Esophagus squamous epithelium (tissue), 5 donors: ENCODE data around the gene TFB1M. TPM values are rescaled to one million over a fixed set of nuclear protein-coding genes. Genes with fewer than 3 reads are reported as not detected.
"Not testable (repeated sequence)": the region's sequence is repeated elsewhere in the genome, so short reads cannot be mapped to it uniquely, and the experiment has no call there.

ENCODE experiments used
- DNase-seq: peaks from one replicate; lab custom pipeline; 2025; lab: John Stamatoyannopoulos, UW
- H3K27ac ChIP-seq, 4 donors: fragments of 200-600 bp; sonication (generic); one replicate each; pipeline ENCODE4 v1.5.1; 2016 to 2019; ENCODE audit warnings: mild to moderate bottlenecking in 1 of 4
- H3K27me3 ChIP-seq, 4 donors: fragments of 200-600 bp; sonication (generic); 1 replicate in 3 of 4; 2 replicates in 1 of 4; pipeline versions ENCODE4 v1.5.1 to v1.6.0; 2017 to 2021; ENCODE audit warnings: antibody characterized with exemption in 1 of 4
- H3K36me3 ChIP-seq, 3 donors: fragments of 200-600 bp; sonication (generic); one replicate each; pipeline ENCODE4 v1.5.1; 2016 to 2019
- H3K4me1 ChIP-seq, 3 donors: fragments of 200-600 bp; sonication (generic); one replicate each; pipeline ENCODE4 v1.5.1; 2017 to 2019
- H3K4me3 ChIP-seq, 4 donors: fragments of 200-600 bp; sonication (generic); 1 replicate in 3 of 4; 2 replicates in 1 of 4; pipeline ENCODE4 v1.5.1; 2016 to 2019; ENCODE audit warnings: mild to moderate bottlenecking in 2 of 4, moderate library complexity in 1 of 4
- H3K9me3 ChIP-seq, 3 donors: fragments of 200-600 bp; sonication (generic); one replicate each; pipeline ENCODE4 v1.5.1; 2016 to 2019
- CTCF ChIP-seq, 6 experiments: fragments of 450-650 bp in 4 of 6; fragments of 200-600 bp in 2 of 6; sonication (generic) in 2 of 6; IDR thresholded peaks; one replicate each; pipeline ENCODE4 v1.5.1; 2016 to 2019; ENCODE audit warnings: antibody characterized with exemption in 6 of 6, mild to moderate bottlenecking in 4 of 6, moderate library complexity in 4 of 6
- POLR2A ChIP-seq, 4 donors: fragments of 450-650 bp; IDR thresholded peaks; one replicate each; pipeline ENCODE4 v1.6.1; 2017; ENCODE audit warnings: antibody characterized with exemption in 4 of 4, mild to moderate bottlenecking in 4 of 4, moderate library complexity in 3 of 4
- WGBS, 2 donors: methylation state at CpG; one replicate each; pipeline ENCODE4 v1.1.5; 2018; 5-methylcytosine and 5-hydroxymethylcytosine counted together
- intact Hi-C: fragments of 100-400 bp; cut with DNase I; formaldehyde crosslinking; loops from one replicate; pipeline ENCODE4 v1.15.0; 2022
- total RNA-seq, 4 donors: library from RNA; depleted of rRNA; stranded (reverse); fragments of >200 nt; gene quantifications; one replicate each; pipeline ENCODE4 v1.1.0, GENCODE V29; 2016
- donor health status: DM: yes; HTN: yes; CAD: no.

The TFB1M gene
- 10 to 100 TPM; 11.2 to 15.6 (median 11.4) TPM for total RNA-seq

DNA sequence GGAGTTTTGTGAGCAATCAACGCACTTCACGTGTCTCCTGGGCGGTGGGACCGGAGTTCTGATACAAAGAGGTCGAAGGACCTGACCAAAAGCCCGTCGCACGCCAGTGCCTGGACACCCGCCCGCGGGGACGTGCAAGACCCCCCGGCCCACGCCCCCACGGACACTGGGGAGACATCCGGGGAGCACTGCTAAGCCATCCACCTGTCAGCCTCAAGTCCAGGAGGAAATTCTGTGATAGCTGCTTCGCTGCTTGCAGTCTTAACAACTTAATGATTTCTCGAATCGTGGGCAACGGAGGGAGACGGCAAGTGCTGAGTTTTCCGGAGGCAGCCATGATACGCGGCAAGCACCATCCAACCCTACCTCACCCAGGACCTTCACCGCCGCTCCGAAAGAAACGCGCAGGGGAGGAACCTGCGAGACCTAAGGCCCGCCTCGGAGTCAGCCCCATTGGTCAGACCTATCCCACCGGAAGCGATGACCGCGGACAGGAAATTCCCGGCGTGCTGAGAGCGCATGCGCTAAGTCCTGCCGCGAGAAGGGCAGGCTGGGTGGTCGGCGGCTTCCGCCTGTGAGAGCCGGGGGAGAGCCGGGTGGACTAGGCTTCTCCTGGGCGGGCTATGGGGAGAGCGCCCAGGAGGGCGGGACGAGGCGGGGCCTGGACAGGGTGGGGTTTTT, at the start of gene TFB1M:
TFB1M (minus strand) TSS at position 393 of the 681 bp plus-strand sequence; CDS start at position 337, 56 bp downstream.
- peak; percentile 90 for DNase-seq
- no peak for TF ChIP-seq CTCF (IDR thresholded peaks at IDR 0.05)
- peak in 3 of 4 donors; percentile 82 to 94 (median 92) for TF ChIP-seq POLR2A (IDR thresholded peaks at IDR 0.05)
- H3K27me3 ChIP-seq: no peaks in the 10 kb centered on the region
- H3K27ac ChIP-seq: peak within 1 kb of the TSS; percentile 86 to 94 (median 92)
- H3K4me3 ChIP-seq: peak within 1 kb of the TSS; percentile 68 to 90 (median 87)
- WGBS, 2 donors: 0% methylated on average over 4 to 11 of the region's 52 CpGs
- intact Hi-C loops: no loop called here
- peaks cover 0 to 47% (median 7%) of the 10 kb centered on the region in 3 donors for H3K4me1 ChIP-seq
- no peaks in the 10 kb centered on the region for H3K9me3 ChIP-seq
- H3K36me3 ChIP-seq: peaks cover 0 to 8% (median 0%) of the 10 kb centered on the region in 3 donors

GRCh38 chr6:155364021-155364420, 49.7 kb upstream of the TFB1M start:
- intact Hi-C loops, H3K9me3 ChIP-seq, H3K4me1 ChIP-seq, H3K27me3 ChIP-seq, DNase-seq, H3K36me3 ChIP-seq, H3K27ac ChIP-seq, H3K4me3 ChIP-seq: not testable (repeated sequence)
- WGBS, 2 donors: 79 to 87% methylated on average over 12 of the region's 12 CpGs

DNA sequence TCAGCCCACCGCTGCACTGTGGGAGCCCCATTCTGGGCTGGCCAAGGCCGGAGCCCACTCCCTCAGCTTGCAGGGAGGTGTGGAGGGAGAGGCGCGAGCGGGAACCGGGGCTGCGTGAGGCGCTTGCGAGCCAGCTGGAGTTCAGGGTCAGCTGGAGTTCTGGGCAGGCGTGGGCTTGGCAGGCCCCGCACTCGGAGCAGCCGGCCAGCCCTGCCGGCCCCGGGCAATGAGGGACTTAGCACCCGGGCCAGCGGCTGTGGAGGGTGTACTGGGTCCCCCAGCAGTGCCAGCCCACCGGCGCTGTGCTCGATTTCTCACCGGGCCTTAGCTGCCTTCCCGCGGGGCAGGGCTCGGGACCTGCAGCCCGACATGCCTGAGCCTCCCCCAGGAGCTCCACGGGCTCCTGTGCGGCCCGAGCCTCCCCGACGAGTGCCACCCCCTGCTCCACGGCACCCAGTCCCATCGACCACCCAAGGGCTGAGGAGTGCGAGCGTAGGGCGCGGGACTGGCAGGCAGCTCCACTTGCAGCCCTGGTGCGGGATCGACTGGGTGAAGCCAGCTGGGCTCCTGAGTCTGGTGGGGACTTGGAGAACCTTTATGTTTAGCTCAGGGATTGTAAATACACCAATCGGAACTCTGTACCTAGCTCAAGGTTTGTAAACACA, 48.8 kb upstream of the TFB1M start:
- H3K27me3 ChIP-seq, H3K9me3 ChIP-seq, H3K27ac ChIP-seq, H3K36me3 ChIP-seq, H3K4me1 ChIP-seq, DNase-seq, intact Hi-C loops, H3K4me3 ChIP-seq: not testable (repeated sequence)
- 95 to 98% methylated on average over 6 to 15 of the region's 39 CpGs for WGBS, 2 donors

DNA sequence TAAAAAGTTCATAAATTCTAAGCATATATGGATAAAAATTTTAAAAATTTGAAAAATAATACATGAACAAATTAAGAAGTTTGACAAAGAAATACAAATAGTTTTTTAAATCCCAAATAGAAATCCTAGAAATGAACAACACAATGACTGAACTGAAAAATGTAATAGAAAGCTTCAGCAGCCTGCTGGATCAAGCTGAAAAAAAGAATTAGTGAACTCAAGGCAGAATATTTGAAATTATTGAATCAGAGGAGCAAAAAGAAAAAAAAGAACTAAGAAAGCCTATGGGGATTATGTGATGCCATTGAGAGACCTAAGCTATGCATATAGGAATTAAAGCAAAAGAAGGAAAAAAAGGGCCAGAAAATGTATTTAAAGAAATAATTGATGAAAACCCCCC, 39.9 kb upstream of the TFB1M start:
- Histone ChIP-seq H3K36me3 (no peaks in the 10 kb centered on the region), H3K9me3 (peaks cover 0 to 22% (median 14%) of the 10 kb centered on the region in 3 donors), H3K27ac (no peak overlapping the region), H3K4me3 (no peak overlapping the region), H3K4me1 (no peaks in the 10 kb centered on the region), H3K27me3 (no peaks in the 10 kb centered on the region)
- TF ChIP-seq POLR2A (IDR thresholded peaks at IDR 0.05) (no peak), CTCF (IDR thresholded peaks at IDR 0.05) (no peak)
- intact Hi-C loops: no loop called here
- DNase-seq: no peak

GRCh38 chr6:155352811-155353210, 38.5 kb upstream of the TFB1M start:
- intact Hi-C loops: no loop called here
- no peak overlapping the region for H3K4me3 ChIP-seq
- H3K9me3 ChIP-seq: peaks cover 0 to 22% (median 14%) of the 10 kb centered on the region in 3 donors
- no peaks in the 10 kb centered on the region for H3K27me3 ChIP-seq
- H3K36me3 ChIP-seq: no peaks in the 10 kb centered on the region
- TF ChIP-seq CTCF (IDR thresholded peaks at IDR 0.05) (no peak), POLR2A (IDR thresholded peaks at IDR 0.05) (no peak)
- no peak overlapping the region for H3K27ac ChIP-seq
- DNase-seq: no peak
- no peaks in the 10 kb centered on the region for H3K4me1 ChIP-seq

DNA sequence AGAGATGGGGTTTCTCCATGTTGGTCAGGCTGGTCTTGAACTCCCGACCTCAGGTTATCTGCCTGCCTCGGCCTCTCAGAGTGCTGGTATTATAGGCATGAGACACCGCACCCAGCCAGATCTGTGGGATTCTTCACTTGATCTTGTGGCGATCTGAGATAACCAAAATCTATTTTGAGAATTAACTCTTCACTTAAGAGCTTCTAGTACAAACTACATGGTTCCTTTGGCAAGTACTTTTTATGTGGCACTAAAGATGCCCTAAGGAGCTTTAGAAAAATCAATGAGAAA, 37.8 kb upstream of the TFB1M start:
- H3K9me3 ChIP-seq: peaks cover 0 to 22% (median 14%) of the 10 kb centered on the region in 3 donors
- intact Hi-C loops: no loop called here

More for the DNA sequence above, 37.8 kb upstream of the TFB1M start:
- H3K36me3 ChIP-seq: no peaks in the 10 kb centered on the region
- TF ChIP-seq POLR2A (IDR thresholded peaks at IDR 0.05) (no peak), CTCF (IDR thresholded peaks at IDR 0.05) (no peak)
- H3K4me3 ChIP-seq: no peak overlapping the region
- H3K27ac ChIP-seq: no peak overlapping the region
- no peaks in the 10 kb centered on the region for H3K4me1 ChIP-seq
- H3K27me3 ChIP-seq: no peaks in the 10 kb centered on the region
- DNase-seq: no peak
- WGBS, 2 donors: 93 to 97% methylated on average over 4 of the region's 4 CpGs
